ES-I3 (cell line): ENCODE measurements around the gene ANKRD44.

Experiments
- H3K36me3 ChIP-seq: 2 replicates; pipeline ENCODE4 v1.6.1; 2013; ENCODE audit warnings: mild to moderate bottlenecking, low read length, control low read depth, moderate library complexity; ENCODE audit not compliant: insufficient read depth
- H3K4me1 ChIP-seq: 2 replicates; pipeline ENCODE4 v1.6.1; 2013; ENCODE audit warnings: mild to moderate bottlenecking, control low read depth, low read length; ENCODE audit not compliant: insufficient read depth
- H3K9ac ChIP-seq: 2 replicates; pipeline ENCODE4 v1.6.1; 2013; ENCODE audit warnings: low read depth, mild to moderate bottlenecking, low read length, moderate library complexity
- H3K9me3 ChIP-seq: 2 replicates; pipeline ENCODE4 v1.6.1; 2013; ENCODE audit warnings: mild to moderate bottlenecking, low read length, moderate library complexity; ENCODE audit not compliant: control insufficient read depth, insufficient read depth

Gene ANKRD44

GRCh38 chr2:197156771-197157170 is 153.8 kb downstream of the ANKRD44 start:
- no peaks in the 10 kb centered on the region for H3K36me3 ChIP-seq
- no peak overlapping the region for H3K9ac ChIP-seq
- H3K4me1 ChIP-seq: peaks cover 6% of the 10 kb centered on the region; the same call in 1 of the 2 replicates
- no peaks in the 10 kb centered on the region for H3K9me3 ChIP-seq

- Histone ChIP-seq H3K9ac (no peak overlapping the region), H3K36me3 (no peaks in the 10 kb centered on the region), H3K9me3 (no peaks in the 10 kb centered on the region; the same call in 1 of the 2 replicates), H3K4me1 (peaks cover 6% of the 10 kb centered on the region; the same call in 1 of the 2 replicates)
Measured at GRCh38 chr2:197152451-197153228, 157.9 kb downstream of the ANKRD44 start.

GRCh38 chr2:197149546-197149945 is 161.0 kb downstream of the ANKRD44 start:
- H3K4me1 ChIP-seq: peaks cover 6% of the 10 kb centered on the region; the same call in 1 of the 2 replicates
- H3K9me3 ChIP-seq: no peaks in the 10 kb centered on the region; the same call in 1 of the 2 replicates
- H3K9ac ChIP-seq: no peak overlapping the region
- H3K36me3 ChIP-seq: no peaks in the 10 kb centered on the region

DNA sequence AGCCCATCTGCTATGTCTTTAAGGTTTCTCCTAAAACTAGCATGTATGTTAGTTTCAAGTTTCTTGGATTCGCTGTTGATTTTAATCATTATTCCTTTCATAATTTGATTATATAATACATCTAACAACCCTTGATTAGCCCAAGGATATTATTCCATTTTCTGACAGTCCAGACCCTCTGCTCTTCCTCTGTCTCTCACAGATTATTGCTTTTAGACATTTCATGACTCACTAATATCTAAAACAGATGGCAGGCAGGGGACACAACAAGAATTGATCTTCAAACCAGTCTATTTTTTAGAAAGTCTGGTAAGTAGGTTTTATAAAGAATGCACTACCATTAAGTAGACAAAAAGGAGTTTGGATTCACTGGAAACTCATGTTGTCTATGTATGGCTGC is 162.2 kb downstream of the ANKRD44 start:
- Histone ChIP-seq H3K4me1 (peaks cover 6% of the 10 kb centered on the region; the same call in 1 of the 2 replicates), H3K36me3 (no peaks in the 10 kb centered on the region), H3K9me3 (no peaks in the 10 kb centered on the region; the same call in 1 of the 2 replicates), H3K9ac (no peak overlapping the region)

GRCh38 chr2:197147942-197148341 is 162.6 kb downstream of the ANKRD44 start:
- peaks cover 6% of the 10 kb centered on the region; the same call in 1 of the 2 replicates for H3K4me1 ChIP-seq
- no peaks in the 10 kb centered on the region for H3K36me3 ChIP-seq
- no peaks in the 10 kb centered on the region; the same call in 1 of the 2 replicates for H3K9me3 ChIP-seq
- no peak overlapping the region for H3K9ac ChIP-seq

DNA sequence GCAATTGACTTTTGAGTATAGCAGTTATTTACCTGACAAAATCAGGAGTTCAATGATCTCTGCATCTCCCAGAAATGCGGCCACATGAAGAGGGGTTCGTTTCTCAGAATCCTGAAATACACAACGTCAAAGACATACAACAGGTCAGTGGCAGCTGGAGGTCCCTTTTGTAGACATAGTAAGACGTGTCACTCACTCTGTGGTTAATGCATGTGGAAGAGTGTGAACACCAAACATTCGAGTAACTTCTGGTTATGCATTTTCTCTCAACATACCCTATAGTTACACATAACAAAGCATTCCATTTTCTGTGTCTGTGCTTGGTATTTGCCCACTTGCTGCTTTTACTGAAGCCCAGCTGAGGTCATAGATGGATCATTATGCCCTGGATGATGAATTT is 163.6 kb downstream of the ANKRD44 start:
- Histone ChIP-seq H3K36me3 (no peaks in the 10 kb centered on the region), H3K9me3 (no peaks in the 10 kb centered on the region; the same call in 1 of the 2 replicates), H3K9ac (no peak overlapping the region), H3K4me1 (no peaks in the 10 kb centered on the region)

DNA sequence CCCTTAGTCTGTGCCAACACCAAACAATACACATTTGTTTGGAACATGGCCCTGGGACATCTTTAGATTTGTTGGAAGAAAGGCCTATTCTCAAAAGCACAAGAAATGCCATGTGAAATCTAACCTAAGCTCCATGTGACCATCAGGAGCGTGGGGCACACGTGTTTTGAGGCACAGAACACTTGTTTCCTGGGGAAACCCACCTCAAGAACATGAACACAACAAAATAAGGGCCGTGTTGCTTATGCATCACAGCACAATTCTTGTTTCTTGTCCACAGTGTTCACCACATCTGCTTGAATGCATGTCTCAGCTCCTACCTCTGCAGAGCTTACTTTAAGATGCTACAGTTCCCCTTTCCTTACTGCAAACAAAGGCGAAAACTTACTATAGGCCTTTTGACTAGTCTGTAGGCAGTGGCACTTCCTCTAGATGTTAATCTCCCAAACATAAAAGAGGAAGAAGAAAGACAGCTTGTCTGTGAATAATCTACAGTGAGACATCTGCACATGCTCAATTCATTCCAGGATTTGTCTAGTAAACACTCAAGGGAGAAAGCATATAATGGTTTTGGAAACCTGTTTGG is 165.0 kb downstream of the ANKRD44 start:
- Histone ChIP-seq H3K9ac (no peak overlapping the region), H3K4me1 (no peaks in the 10 kb centered on the region), H3K36me3 (no peaks in the 10 kb centered on the region), H3K9me3 (no peaks in the 10 kb centered on the region)

DNA sequence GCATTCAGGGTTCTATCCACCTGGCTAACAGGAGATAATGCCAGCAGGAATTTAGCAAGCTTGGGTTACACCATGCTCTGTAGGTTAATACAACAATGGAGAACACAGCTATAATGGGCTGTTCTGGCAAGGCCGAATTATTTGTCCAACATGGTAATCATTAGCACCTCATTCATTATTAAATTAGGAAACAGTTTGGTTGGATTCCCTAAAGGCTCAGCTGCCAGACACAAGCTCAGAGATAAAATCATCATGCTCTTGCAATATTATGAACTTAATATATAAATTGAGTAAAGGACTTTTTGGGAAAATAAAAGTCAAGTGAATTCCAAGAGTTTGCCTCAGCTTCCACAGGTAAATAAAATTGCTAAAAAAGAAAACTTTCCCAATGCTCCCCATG is 166.4 kb downstream of the ANKRD44 start:
- no peaks in the 10 kb centered on the region for H3K4me1 ChIP-seq
- no peaks in the 10 kb centered on the region for H3K9me3 ChIP-seq
- no peak overlapping the region for H3K9ac ChIP-seq
- H3K36me3 ChIP-seq: no peaks in the 10 kb centered on the region

DNA sequence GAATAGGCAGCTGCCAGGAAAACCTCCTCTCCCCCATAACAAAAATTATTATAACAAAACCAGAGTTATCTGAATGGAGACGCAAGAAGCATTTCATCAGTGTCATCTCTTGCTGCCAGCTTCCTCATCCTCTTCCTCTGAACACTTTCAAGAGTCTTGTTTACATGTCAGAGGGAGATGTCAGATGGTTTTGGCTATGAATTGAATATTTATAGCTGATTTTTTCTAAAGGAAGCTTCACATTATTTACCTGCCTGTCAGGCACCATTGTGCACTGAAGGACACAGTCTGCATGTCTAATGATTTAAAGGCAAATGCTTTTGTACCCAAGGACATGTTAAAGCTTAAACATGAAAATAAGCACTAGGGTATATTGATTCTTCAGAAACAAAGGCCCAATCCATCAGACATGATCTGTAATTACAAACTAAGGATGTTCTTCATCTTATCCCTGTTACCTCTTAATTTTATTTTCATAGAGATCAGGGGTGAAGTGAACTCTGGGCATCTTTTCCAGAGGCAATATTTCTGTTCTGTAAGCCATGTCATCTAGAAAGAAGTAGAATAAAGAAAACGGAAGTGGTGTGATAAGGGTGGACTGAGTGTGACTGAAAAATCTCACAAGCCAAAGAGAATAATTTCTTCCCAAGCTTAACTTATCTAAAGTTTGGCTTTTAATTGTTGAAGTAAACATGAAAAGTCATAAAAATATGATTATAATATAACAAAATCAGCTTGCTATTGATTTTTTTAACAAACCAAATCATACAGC is 168.7 kb downstream of the ANKRD44 start:
- Histone ChIP-seq H3K36me3 (no peaks in the 10 kb centered on the region), H3K4me1 (no peaks in the 10 kb centered on the region), H3K9me3 (no peaks in the 10 kb centered on the region), H3K9ac (no peak overlapping the region)

- no peaks in the 10 kb centered on the region for H3K9me3 ChIP-seq
- no peak overlapping the region for H3K9ac ChIP-seq
- H3K36me3 ChIP-seq: no peaks in the 10 kb centered on the region
- no peaks in the 10 kb centered on the region for H3K4me1 ChIP-seq
Measured at GRCh38 chr2:197140045-197140444, 170.5 kb downstream of the ANKRD44 start.

DNA sequence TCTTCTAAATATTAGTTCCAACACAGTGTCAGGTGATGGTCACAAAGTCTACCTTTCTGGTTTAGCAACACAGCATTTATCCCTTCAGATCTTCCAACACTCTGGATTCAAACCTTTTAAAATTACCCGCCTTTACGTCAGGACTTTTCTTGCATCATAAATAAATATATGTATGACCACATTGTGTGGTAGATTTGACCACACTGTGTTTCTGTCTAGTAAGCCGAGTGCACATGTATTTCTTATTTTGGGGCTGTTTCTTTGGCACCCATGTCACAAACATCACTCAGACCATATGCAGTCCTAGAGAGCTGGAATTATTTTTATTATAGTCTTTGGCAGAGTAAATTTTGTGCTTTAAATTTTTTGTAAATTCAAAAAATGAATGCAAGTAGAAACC is 172.1 kb downstream of the ANKRD44 start:
- Histone ChIP-seq H3K9ac (no peak overlapping the region), H3K9me3 (no peaks in the 10 kb centered on the region), H3K36me3 (no peaks in the 10 kb centered on the region), H3K4me1 (no peaks in the 10 kb centered on the region)

- Histone ChIP-seq H3K4me1 (no peaks in the 10 kb centered on the region), H3K9ac (no peak overlapping the region), H3K9me3 (no peaks in the 10 kb centered on the region), H3K36me3 (no peaks in the 10 kb centered on the region)
Measured at GRCh38 chr2:197137826-197138477, 172.6 kb downstream of the ANKRD44 start.

DNA sequence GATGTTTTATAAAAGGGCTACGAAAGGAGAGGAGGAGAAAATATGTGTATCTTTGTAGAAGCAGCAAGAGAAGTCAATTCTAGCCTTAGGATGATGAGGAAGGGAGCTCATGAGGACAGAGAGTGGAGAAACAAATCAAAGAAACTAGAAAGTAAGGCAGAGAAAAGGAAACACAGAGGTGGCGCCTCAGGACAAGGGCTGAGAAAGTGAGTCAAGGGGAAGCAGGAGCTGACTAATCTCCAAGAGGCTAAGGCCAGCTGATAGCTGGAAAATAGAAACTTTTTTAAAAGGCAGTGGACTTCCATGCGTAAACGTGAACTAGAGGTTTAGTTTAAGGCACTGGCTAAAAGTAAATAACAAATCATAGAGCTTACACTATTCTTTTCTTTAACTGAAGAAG is 173.3 kb downstream of the ANKRD44 start:
- Histone ChIP-seq H3K36me3 (no peaks in the 10 kb centered on the region), H3K9me3 (no peaks in the 10 kb centered on the region), H3K4me1 (no peaks in the 10 kb centered on the region), H3K9ac (no peak overlapping the region)

DNA sequence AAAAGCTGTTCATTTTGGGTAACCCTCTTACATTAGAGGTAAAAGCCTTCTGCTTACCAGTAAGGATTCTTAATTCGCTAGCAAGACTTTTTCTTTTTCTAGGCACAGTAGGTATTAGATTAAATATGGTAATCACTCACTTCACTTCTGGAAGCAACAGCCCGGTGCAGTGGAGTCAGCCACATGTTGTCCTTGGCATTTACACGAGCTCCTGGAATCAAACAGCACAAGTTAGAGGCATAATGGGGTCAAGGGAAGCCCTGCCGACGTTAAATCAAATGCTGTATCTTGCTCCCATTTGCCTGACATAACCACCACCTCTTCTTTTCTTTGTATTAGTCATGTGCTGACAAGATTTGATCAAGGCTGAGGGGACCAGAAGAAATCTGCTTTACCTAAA is 174.1 kb downstream of the ANKRD44 start:
- H3K4me1 ChIP-seq: no peaks in the 10 kb centered on the region
- no peak overlapping the region for H3K9ac ChIP-seq
- no peaks in the 10 kb centered on the region for H3K9me3 ChIP-seq
- H3K36me3 ChIP-seq: no peaks in the 10 kb centered on the region
